Cardiac muscle cell (in vitro differentiated cells and primary cell): ENCODE results near the gene POLN. TPM values are rescaled to one million over a fixed set of nuclear protein-coding genes. Genes with fewer than 3 reads are reported as not detected.
"Not testable (repeated sequence)": the region's sequence is repeated elsewhere in the genome, so short reads cannot be mapped to it uniquely, and the experiment has no call there.

Experiments used
- DNase-seq, 2 donors: peaks; one replicate each; pipeline versions ENCODE4 v3.0.0 to v3.0.0-alpha.2; 2010 to 2017; ENCODE audit warnings: low read depth in 1 of 2, low spot score in 1 of 2
- H3K27ac ChIP-seq: fragments of 200-600 bp; sonication (generic); 2 replicates; pipeline ENCODE4 v1.5.1; 2016
- H3K27me3 ChIP-seq: fragments of 200-600 bp; sonication (generic); 2 replicates; pipeline ENCODE4 v1.6.0; 2016; ENCODE audit warnings: control low read depth
- H3K36me3 ChIP-seq: fragments of 200-600 bp; sonication (generic); 2 replicates; pipeline ENCODE4 v1.5.1; 2016; ENCODE audit warnings: control low read depth
- H3K4me1 ChIP-seq: fragments of 200-600 bp; sonication (generic); 2 replicates; pipeline ENCODE4 v1.8.1; 2017; ENCODE audit warnings: low read depth, mild to moderate bottlenecking, mixed run types
- H3K4me3 ChIP-seq: fragments of 200-600 bp; sonication (generic); 2 replicates; pipeline ENCODE4 v1.5.1; 2016; ENCODE audit warnings: mild to moderate bottlenecking
- H3K9me3 ChIP-seq: fragments of 200-600 bp; sonication (generic); 2 replicates; pipeline ENCODE4 v1.5.1; 2017; ENCODE audit warnings: low read depth, mild to moderate bottlenecking, control low read depth
- CTCF ChIP-seq: IDR thresholded peaks from 2 replicates; pipeline ENCODE4 v1.5.1; 2012; ENCODE audit warnings: low read depth, mild to moderate bottlenecking, low read length
- polyA plus RNA-seq: library from polyadenylated mRNA; unstranded; fragments of >200 nt; fragmentation: Nextera tagmentation; extraction: Ambion mirVana; gene quantifications from 2 replicates; pipeline ENCODE4 v1.2.1, GENCODE V29; 2016
- total RNA-seq: library from RNA; depleted of rRNA; stranded (reverse); fragments of >200 nt; gene quantifications from 2 replicates; pipeline ENCODE4 v1.2.3, GENCODE V29; 2016

Gene POLN
- total and polyA plus RNA-seq, 2 experiments from 2014 or later = 5.2 to 9.0 TPM

- no peaks in the 10 kb centered on the region for H3K4me1 ChIP-seq
- no peak overlapping the region for H3K27ac ChIP-seq
- H3K4me3 ChIP-seq = no peak overlapping the region
- H3K9me3 ChIP-seq = no peaks in the 10 kb centered on the region
- no peaks in the 10 kb centered on the region for H3K27me3 ChIP-seq
- no peaks in the 10 kb centered on the region for H3K36me3 ChIP-seq
- no peak for DNase-seq
- no peak for TF ChIP-seq CTCF
Observed at GRCh38 chr4:2168469-2169319, 73.2 kb downstream of the POLN start.

GRCh38 chr4:2166253-2166652 is 75.7 kb downstream of the POLN start:
- DNase-seq = no peak
- Histone ChIP-seq H3K36me3 (no peaks in the 10 kb centered on the region), H3K9me3 (no peaks in the 10 kb centered on the region), H3K27ac (no peak overlapping the region), H3K4me1 (no peaks in the 10 kb centered on the region), H3K27me3 (no peaks in the 10 kb centered on the region), H3K4me3 (no peak overlapping the region)
- no peak for TF ChIP-seq CTCF

GRCh38 chr4:2165391-2165790 is 76.5 kb downstream of the POLN start:
- Histone ChIP-seq H3K4me3 (no peak overlapping the region), H3K9me3 (no peaks in the 10 kb centered on the region), H3K36me3 (no peaks in the 10 kb centered on the region), H3K27me3 (no peaks in the 10 kb centered on the region), H3K27ac (no peak overlapping the region), H3K4me1 (no peaks in the 10 kb centered on the region)
- DNase-seq = no peak
- no peak for TF ChIP-seq CTCF

- no peak overlapping the region for H3K27ac ChIP-seq
- DNase-seq = peak in 1 of 2 donors; percentile 58
- no peaks in the 10 kb centered on the region for H3K36me3 ChIP-seq
- no peaks in the 10 kb centered on the region for H3K27me3 ChIP-seq
- TF ChIP-seq CTCF = no peak
- H3K4me3 ChIP-seq = no peak overlapping the region
- no peaks in the 10 kb centered on the region for H3K4me1 ChIP-seq
- H3K9me3 ChIP-seq = no peaks in the 10 kb centered on the region
Observed at GRCh38 chr4:2163311-2163821, 78.6 kb downstream of the POLN start.

GRCh38 chr4:2161092-2161703 is 80.7 kb downstream of the POLN start:
- H3K27ac ChIP-seq, H3K9me3 ChIP-seq, H3K4me1 ChIP-seq, DNase-seq, H3K36me3 ChIP-seq, H3K27me3 ChIP-seq, H3K4me3 ChIP-seq: not testable (repeated sequence)

GRCh38 chr4:2159931-2160330 is 82.0 kb downstream of the POLN start:
- Histone ChIP-seq H3K27me3 (no peaks in the 10 kb centered on the region), H3K4me1 (no peaks in the 10 kb centered on the region), H3K9me3 (no peaks in the 10 kb centered on the region), H3K27ac (no peak overlapping the region), H3K4me3 (no peak overlapping the region), H3K36me3 (no peaks in the 10 kb centered on the region)
- no peak for TF ChIP-seq CTCF
- DNase-seq = peak in 1 of 2 donors; percentile 22
